Right lobe of liver (tissue), 4 donors: Measurements from ENCODE around the gene RFFL.

Source experiments
- POLR2A ChIP-seq: fragments of 450-650 bp; IDR thresholded peaks from one replicate; pipeline ENCODE4 v1.6.1; 2017; ENCODE audit warnings: antibody characterized with exemption, mild to moderate bottlenecking
- TF ChIP-seq, protein P1 (sequence below), 4 donors: fragments of 200-600 bp in 3 of 4; fragments of 450-650 bp in 1 of 4; IDR thresholded peaks; one replicate each; pipeline versions ENCODE4 v1.5.1 to v1.8.0; 2016 to 2022; ENCODE audit warnings: antibody characterized with exemption in 4 of 4, mild to moderate bottlenecking in 2 of 4
- donor health status: DM: no; HTN: no; CAD: no.
- donor health status: DM: no; HTN: no; CAD: no.
- donor health status: DM: no; HTN: yes; CAD: no.

- TF ChIP-seq, protein P1, sequence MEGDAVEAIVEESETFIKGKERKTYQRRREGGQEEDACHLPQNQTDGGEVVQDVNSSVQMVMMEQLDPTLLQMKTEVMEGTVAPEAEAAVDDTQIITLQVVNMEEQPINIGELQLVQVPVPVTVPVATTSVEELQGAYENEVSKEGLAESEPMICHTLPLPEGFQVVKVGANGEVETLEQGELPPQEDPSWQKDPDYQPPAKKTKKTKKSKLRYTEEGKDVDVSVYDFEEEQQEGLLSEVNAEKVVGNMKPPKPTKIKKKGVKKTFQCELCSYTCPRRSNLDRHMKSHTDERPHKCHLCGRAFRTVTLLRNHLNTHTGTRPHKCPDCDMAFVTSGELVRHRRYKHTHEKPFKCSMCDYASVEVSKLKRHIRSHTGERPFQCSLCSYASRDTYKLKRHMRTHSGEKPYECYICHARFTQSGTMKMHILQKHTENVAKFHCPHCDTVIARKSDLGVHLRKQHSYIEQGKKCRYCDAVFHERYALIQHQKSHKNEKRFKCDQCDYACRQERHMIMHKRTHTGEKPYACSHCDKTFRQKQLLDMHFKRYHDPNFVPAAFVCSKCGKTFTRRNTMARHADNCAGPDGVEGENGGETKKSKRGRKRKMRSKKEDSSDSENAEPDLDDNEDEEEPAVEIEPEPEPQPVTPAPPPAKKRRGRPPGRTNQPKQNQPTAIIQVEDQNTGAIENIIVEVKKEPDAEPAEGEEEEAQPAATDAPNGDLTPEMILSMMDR (IDR thresholded peaks at IDR 0.05) = no peak
- no peak for TF ChIP-seq POLR2A
Measured at GRCh38 chr17:35006345-35006744, 57.2 kb downstream of the RFFL start.
